Lower leg skin (tissue), 4 donors: ENCODE measurements around the gene MSANTD2. TPM values are rescaled to one million over a fixed set of nuclear protein-coding genes. Genes with fewer than 3 reads are reported as not detected.

ENCODE experiments used
- DNase-seq, 2 donors: peaks; one replicate each; pipeline ENCODE4 v3.0.0-alpha.2; 2019; ENCODE audit warnings: low spot score in 2 of 2
- H3K4me3 ChIP-seq: fragments of 200-600 bp; sonication (generic); 2 replicates; pipeline ENCODE4 v1.5.1; 2017; ENCODE audit warnings: mild to moderate bottlenecking, low read depth; ENCODE audit not compliant: poor library complexity, severe bottlenecking
- POLR2A ChIP-seq, 2 donors: fragments of 450-650 bp; IDR thresholded peaks; one replicate each; pipeline ENCODE4 v1.6.1; 2016 to 2017; ENCODE audit warnings: antibody characterized with exemption in 2 of 2, mild to moderate bottlenecking in 1 of 2, moderate library complexity in 1 of 2
- WGBS, 2 donors: methylation state at CpG; one replicate each; pipeline ENCODE4 v1.1.5; 2018; 5-methylcytosine and 5-hydroxymethylcytosine counted together
- intact Hi-C: fragments of 100-400 bp; cut with DNase I; formaldehyde crosslinking; loops from one replicate; pipeline ENCODE4 v1.15.0; 2023; ENCODE audit warnings: low total_unique reads
- total RNA-seq, 4 donors: library from RNA; depleted of rRNA; stranded (reverse); fragments of >200 nt; gene quantifications; one replicate each; pipeline ENCODE4 v1.1.0, GENCODE V29; 2016
- TF ChIP-seq, protein P1 (sequence below), 3 donors: fragments of 450-650 bp; IDR thresholded peaks; one replicate each; pipeline ENCODE4 v1.5.1; 2016; ENCODE audit warnings: antibody characterized with exemption in 3 of 3, mild to moderate bottlenecking in 3 of 3, moderate library complexity in 2 of 3

The MSANTD2 gene
- total RNA-seq, 4 donors from 2014 or later: 11.5 to 21.2 (median 15.2) TPM

DNA sequence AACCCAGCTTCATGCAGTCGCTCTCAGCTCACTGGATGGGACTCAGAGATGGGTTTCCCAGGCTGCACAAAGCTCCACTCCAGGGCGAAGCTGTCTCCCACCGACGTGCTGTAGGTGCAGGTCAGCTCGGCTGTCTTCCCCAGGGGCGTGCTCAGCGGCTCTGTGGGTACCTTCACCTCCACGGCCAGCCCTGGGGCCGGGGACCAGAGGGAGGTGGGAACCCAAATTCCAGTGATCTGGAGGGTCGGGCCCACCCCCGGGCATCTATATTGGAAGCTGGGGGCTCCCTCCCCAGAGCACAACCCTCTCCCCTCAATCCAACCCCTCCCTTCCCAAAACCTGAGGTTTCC, 48.8 kb downstream of the MSANTD2 start:
- WGBS, 2 donors: 59 to 67% methylated on average over 4 to 11 of the region's 11 CpGs
- no peak for TF ChIP-seq POLR2A (IDR thresholded peaks at IDR 0.05)
- TF ChIP-seq, protein P1, sequence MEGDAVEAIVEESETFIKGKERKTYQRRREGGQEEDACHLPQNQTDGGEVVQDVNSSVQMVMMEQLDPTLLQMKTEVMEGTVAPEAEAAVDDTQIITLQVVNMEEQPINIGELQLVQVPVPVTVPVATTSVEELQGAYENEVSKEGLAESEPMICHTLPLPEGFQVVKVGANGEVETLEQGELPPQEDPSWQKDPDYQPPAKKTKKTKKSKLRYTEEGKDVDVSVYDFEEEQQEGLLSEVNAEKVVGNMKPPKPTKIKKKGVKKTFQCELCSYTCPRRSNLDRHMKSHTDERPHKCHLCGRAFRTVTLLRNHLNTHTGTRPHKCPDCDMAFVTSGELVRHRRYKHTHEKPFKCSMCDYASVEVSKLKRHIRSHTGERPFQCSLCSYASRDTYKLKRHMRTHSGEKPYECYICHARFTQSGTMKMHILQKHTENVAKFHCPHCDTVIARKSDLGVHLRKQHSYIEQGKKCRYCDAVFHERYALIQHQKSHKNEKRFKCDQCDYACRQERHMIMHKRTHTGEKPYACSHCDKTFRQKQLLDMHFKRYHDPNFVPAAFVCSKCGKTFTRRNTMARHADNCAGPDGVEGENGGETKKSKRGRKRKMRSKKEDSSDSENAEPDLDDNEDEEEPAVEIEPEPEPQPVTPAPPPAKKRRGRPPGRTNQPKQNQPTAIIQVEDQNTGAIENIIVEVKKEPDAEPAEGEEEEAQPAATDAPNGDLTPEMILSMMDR (IDR thresholded peaks at IDR 0.05): no peak
- intact Hi-C loops: no loop called here
- no peak overlapping the region for H3K4me3 ChIP-seq
- no peak for DNase-seq

- intact Hi-C loops: no loop called here
- no peak overlapping the region for H3K4me3 ChIP-seq
- no peak for DNase-seq
- WGBS, 2 donors: 67 to 81% methylated on average over 1 of the region's 1 CpG
- TF ChIP-seq, protein P1 (IDR thresholded peaks at IDR 0.05): no peak
- no peak for TF ChIP-seq POLR2A (IDR thresholded peaks at IDR 0.05)
Observed at GRCh38 chr11:124749912-124750311, 50.3 kb downstream of the MSANTD2 start.

DNA sequence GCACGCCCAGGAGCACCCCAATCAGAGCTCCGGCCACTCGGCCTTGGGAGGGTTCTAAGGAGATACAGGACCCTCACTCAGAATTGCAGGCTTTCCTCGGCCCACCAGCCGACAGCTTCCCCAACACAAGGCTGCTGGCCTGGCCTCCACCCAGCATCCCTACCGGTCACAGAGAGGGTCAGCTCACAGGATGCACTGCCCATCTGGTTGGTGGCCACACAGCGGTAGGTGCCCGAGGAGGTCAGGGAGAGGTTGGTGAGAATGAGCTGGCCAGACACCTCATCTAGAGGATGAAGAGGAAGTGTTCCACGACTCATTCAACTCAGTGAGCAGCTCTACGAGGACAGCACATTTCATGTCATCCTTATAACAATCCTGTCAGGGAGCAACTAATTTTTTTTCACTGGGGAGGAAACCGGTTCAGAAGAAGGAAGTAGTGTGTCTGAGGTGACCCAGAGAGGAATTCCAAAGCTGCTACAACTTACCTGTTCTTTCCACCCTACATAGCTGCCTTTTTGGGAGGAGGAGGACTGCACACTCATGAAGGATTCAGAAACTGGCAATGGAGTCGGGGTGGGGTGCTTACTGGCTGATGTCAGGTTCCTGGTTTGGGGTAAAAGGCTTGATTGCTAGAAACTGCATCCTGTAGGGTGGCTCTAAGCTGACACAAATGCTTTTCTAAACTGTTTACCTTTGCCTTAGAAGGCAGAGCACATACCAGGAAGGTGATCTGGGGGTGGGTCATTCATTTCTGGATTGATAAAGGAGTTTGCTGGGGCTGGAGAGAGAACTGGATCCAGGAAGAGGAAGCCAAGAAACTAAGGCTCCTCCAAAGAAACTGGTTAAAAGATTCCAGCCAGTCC, 51.5 kb downstream of the MSANTD2 start:
- 43 to 54% methylated on average over 12 of the region's 12 CpGs for WGBS, 2 donors
- no peak for TF ChIP-seq POLR2A (IDR thresholded peaks at IDR 0.05)
- TF ChIP-seq, protein P1 (IDR thresholded peaks at IDR 0.05): no peak
- DNase-seq: no peak
- H3K4me3 ChIP-seq: no peak overlapping the region
- intact Hi-C loops: no loop called here

GRCh38 chr11:124748100-124748418, 52.1 kb downstream of the MSANTD2 start:
- no peak overlapping the region for H3K4me3 ChIP-seq
- intact Hi-C loops: no loop called here
- no peak for DNase-seq
- WGBS, 2 donors: 59 to 75% methylated on average over 7 of the region's 7 CpGs
- TF ChIP-seq POLR2A (IDR thresholded peaks at IDR 0.05): no peak
- TF ChIP-seq, protein P1 (IDR thresholded peaks at IDR 0.05): no peak

DNA sequence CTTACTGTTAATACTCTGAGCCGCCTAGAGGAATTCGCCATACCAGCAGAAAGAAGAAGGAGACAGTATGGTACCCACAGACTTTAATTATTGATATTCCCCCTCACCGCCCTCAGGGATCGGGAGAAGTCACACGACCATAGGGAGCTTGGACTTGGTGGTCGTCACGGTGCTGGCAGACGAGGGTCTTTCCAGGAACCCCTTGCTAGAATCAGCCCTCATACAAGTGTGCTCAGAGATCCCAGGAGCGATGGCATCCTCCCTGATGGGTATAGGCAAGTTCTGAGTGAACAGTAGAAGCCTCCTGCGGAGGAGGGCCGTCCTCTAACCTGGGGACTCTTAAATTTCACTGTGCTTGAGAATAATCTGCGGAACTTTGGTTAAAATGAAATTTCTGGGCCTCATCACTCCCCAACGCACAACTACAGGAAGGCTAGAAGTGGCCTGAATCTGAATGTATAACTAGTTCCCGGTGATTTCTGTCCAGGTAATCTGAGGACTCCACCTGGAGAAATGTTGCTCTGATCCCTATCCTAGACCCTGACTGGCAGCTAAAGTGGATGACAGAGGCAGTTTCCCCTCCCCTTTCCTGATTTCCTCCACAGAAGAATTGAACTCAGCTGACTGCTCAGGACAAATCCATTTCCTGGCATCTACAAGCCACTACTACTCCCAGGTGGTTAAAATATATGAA, 52.7 kb downstream of the MSANTD2 start:
- TF ChIP-seq, protein P1 (IDR thresholded peaks at IDR 0.05): no peak
- TF ChIP-seq POLR2A (IDR thresholded peaks at IDR 0.05): no peak
- H3K4me3 ChIP-seq: no peak overlapping the region
- DNase-seq: no peak
- intact Hi-C loops: no loop called here
- WGBS, 2 donors: 61% methylated on average over 14 of the region's 14 CpGs
